Choroid plexus epithelial cell (primary cell): ENCODE measurements around the gene VASN.

Experiments used
- DNase-seq: peaks from one replicate; pipeline ENCODE4 v3.0.0-alpha.2; 2010; ENCODE audit warnings: low read depth
- H3K4me3 ChIP-seq: 2 replicates; pipeline ENCODE4 v1.5.1; 2011; ENCODE audit warnings: low read depth, mild to moderate bottlenecking, control low read depth, low read length, moderate library complexity
- CTCF ChIP-seq: conservative IDR thresholded peaks from 2 replicates; pipeline ENCODE4 v1.5.1; 2011; ENCODE audit warnings: low read depth, mild to moderate bottlenecking, control low read depth, inconsistent platforms, low read length, moderate library complexity

Gene VASN

GRCh38 chr16:4370151-4370550 is 1.5 kb upstream of the VASN start:
- TF ChIP-seq CTCF = no peak
- H3K4me3 ChIP-seq = no peak overlapping the region
- no peak for DNase-seq

- peak; percentile 84 for DNase-seq
- no peak for TF ChIP-seq CTCF
- H3K4me3 ChIP-seq = no peak overlapping the region
Measured at GRCh38 chr16:4370570-4371356, 885 bp upstream of the VASN start.

GRCh38 chr16:4372001-4372577 is 441 bp downstream of the VASN start:
- DNase-seq = no peak
- peak overlapping the region; percentile 80 for H3K4me3 ChIP-seq
- no peak for TF ChIP-seq CTCF

- TF ChIP-seq CTCF = no peak
- H3K4me3 ChIP-seq = peak overlapping the region; percentile 80
- no peak for DNase-seq
Measured at GRCh38 chr16:4372578-4373355, 1.1 kb downstream of the VASN start.

GRCh38 chr16:4373356-4373908 is 1.8 kb downstream of the VASN start:
- no peak for DNase-seq
- peak overlapping the region; percentile 80 for H3K4me3 ChIP-seq
- TF ChIP-seq CTCF = no peak

- peak; percentile 97 for DNase-seq
- H3K4me3 ChIP-seq = peak overlapping the region; percentile 80
- no peak for TF ChIP-seq CTCF
Measured at GRCh38 chr16:4373909-4374742, 2.5 kb downstream of the VASN start.
